Esophagus muscularis mucosa (tissue), 4 donors: ENCODE data around the gene KLF16. TPM values are rescaled to one million over a fixed set of nuclear protein-coding genes. Genes with fewer than 3 reads are reported as not detected.

Source experiments
- DNase-seq: peaks from one replicate; pipeline ENCODE4 v3.0.0-alpha.2; 2017; ENCODE audit errors: extremely low spot score
- H3K27ac ChIP-seq, 4 donors: fragments of 200-600 bp; sonication (generic); replicated peaks in 1 of 4; 1 replicate in 3 of 4; 2 replicates in 1 of 4; pipeline ENCODE4 v1.5.1; 2016 to 2019; ENCODE audit warnings: mild to moderate bottlenecking in 1 of 4
- H3K27me3 ChIP-seq, 4 donors: fragments of 200-600 bp; sonication (generic); one replicate each; pipeline versions ENCODE4 v1.5.1 to v1.6.0; 2016 to 2019
- H3K36me3 ChIP-seq, 4 donors: fragments of 200-600 bp; sonication (generic); one replicate each; pipeline ENCODE4 v1.5.1; 2016 to 2019
- H3K4me1 ChIP-seq, 4 donors: fragments of 200-600 bp; sonication (generic); one replicate each; pipeline ENCODE4 v1.5.1; 2016 to 2019
- H3K4me3 ChIP-seq, 4 donors: fragments of 200-600 bp; sonication (generic); 1 replicate in 2 of 4; 2 replicates in 2 of 4; pipeline ENCODE4 v1.5.1; 2016 to 2019; ENCODE audit warnings: mild to moderate bottlenecking in 4 of 4, moderate library complexity in 1 of 4
- H3K9me3 ChIP-seq, 4 donors: fragments of 200-600 bp; sonication (generic); 1 replicate in 3 of 4; 2 replicates in 1 of 4; pipeline ENCODE4 v1.5.1; 2016 to 2019
- CTCF ChIP-seq, 3 experiments: fragments of 200-600 bp in 2 of 3; fragments of 450-650 bp in 1 of 3; sonication (generic) in 2 of 3; IDR thresholded peaks; one replicate each; pipeline ENCODE4 v1.5.1; 2017 to 2019; ENCODE audit warnings: antibody characterized with exemption in 3 of 3, mild to moderate bottlenecking in 2 of 3, moderate library complexity in 1 of 3
- EP300 ChIP-seq: sonication (generic); formaldehyde crosslinking; IDR thresholded peaks from one replicate; pipeline ENCODE4 v1.6.1; 2017; ENCODE audit warnings: antibody characterized with exemption
- POLR2A ChIP-seq: fragments of 450-650 bp; IDR thresholded peaks from one replicate; pipeline ENCODE4 v1.6.1; 2017; ENCODE audit warnings: antibody characterized with exemption, moderate library complexity, mild to moderate bottlenecking, low read depth
- POLR2AphosphoS5 ChIP-seq, 2 donors: sonication (generic); formaldehyde crosslinking; IDR thresholded peaks; one replicate each; pipeline ENCODE4 v1.6.1; 2017; ENCODE audit warnings: antibody characterized with exemption in 2 of 2
- WGBS: methylation state at CpG from one replicate; pipeline ENCODE4 v1.1.5; 2018; 5-methylcytosine and 5-hydroxymethylcytosine counted together
- intact Hi-C: fragments of 100-400 bp; cut with DNase I; formaldehyde crosslinking; loops from one replicate; pipeline ENCODE4 v1.15.1; 2023
- total RNA-seq, 4 donors: library from RNA; depleted of rRNA; stranded (reverse); fragments of >200 nt; gene quantifications; one replicate each; pipeline versions ENCODE4 v1.1.0 to v1.2.1, GENCODE V29; 2016

KLF16 gene
- total RNA-seq, 4 donors from 2014 or later: 2.5 to 10.8 (median 8.5) TPM

GRCh38 chr19:1863638-1864479, 480 bp upstream of the KLF16 start:
- Histone ChIP-seq H3K27ac (peak overlapping the region; percentile 77 to 94 (median 90)), H3K27me3 (peaks cover 0 to 34% (median 5%) of the 10 kb centered on the region in 4 donors), H3K4me3 (peak overlapping the region; percentile 72 to 94 (median 80)), H3K36me3 (no peaks in the 10 kb centered on the region), H3K9me3 (no peaks in the 10 kb centered on the region), H3K4me1 (peaks cover 34 to 56% (median 49%) of the 10 kb centered on the region in 4 donors)
- no CpG with 5 or more reads among the region's 115 CpGs for WGBS
- intact Hi-C loops: no loop called here
- no peak for DNase-seq
- TF ChIP-seq POLR2AphosphoS5 (IDR thresholded peaks at IDR 0.05) (peak; percentile 4 to 45), CTCF (IDR thresholded peaks at IDR 0.05) (no peak), POLR2A (peak; percentile 32)

- TF ChIP-seq CTCF (IDR thresholded peaks at IDR 0.05): no peak
- TF ChIP-seq POLR2A: no peak
- TF ChIP-seq EP300: no peak
- TF ChIP-seq POLR2AphosphoS5 (IDR thresholded peaks at IDR 0.05): no peak
- Histone ChIP-seq H3K36me3 (no peaks in the 10 kb centered on the region), H3K27me3 (peaks cover 0 to 46% (median 5%) of the 10 kb centered on the region in 4 donors), H3K27ac (peak overlapping the region; percentile 68 to 89 (median 76)), H3K9me3 (no peaks in the 10 kb centered on the region), H3K4me1 (peaks cover 40 to 68% (median 61%) of the 10 kb centered on the region in 4 donors), H3K4me3 (peak overlapping the region; percentile 72 to 94 (median 80))
- intact Hi-C loops: loop anchor here (1.0 kb wide), 1 partner anchor 14 kb away; the partner anchor contains the start of gene REXO1
- 0% methylated on average over 27 of the region's 109 CpGs for WGBS
- no peak for DNase-seq
These were observed 703 bp downstream of the KLF16 start for GRCh38 chr19:1862424-1863327.

- Histone ChIP-seq H3K27ac (peak overlapping the region; percentile 54 to 89 (median 72)), H3K4me3 (peak overlapping the region; percentile 72 to 94 (median 80)), H3K27me3 (peaks cover 0 to 51% (median 8%) of the 10 kb centered on the region in 4 donors), H3K4me1 (peaks cover 47 to 75% (median 67%) of the 10 kb centered on the region in 4 donors), H3K9me3 (no peaks in the 10 kb centered on the region), H3K36me3 (no peaks in the 10 kb centered on the region)
- TF ChIP-seq CTCF (IDR thresholded peaks at IDR 0.05) (no peak), EP300 (no peak), POLR2AphosphoS5 (IDR thresholded peaks at IDR 0.05) (no peak), POLR2A (no peak)
- WGBS: 6% methylated on average over 17 of the region's 21 CpGs
- no peak for DNase-seq
- intact Hi-C loops: loop anchor here (1.0 kb wide), 1 partner anchor 14 kb away; the partner anchor contains the start of gene REXO1
These were observed 1.3 kb downstream of the KLF16 start for GRCh38 chr19:1862068-1862423.

- no peak for TF ChIP-seq POLR2A
- TF ChIP-seq EP300: no peak
- TF ChIP-seq POLR2AphosphoS5 (IDR thresholded peaks at IDR 0.05): no peak
- no peak for TF ChIP-seq CTCF (IDR thresholded peaks at IDR 0.05)
- Histone ChIP-seq H3K4me1 (peaks cover 51 to 79% (median 71%) of the 10 kb centered on the region in 4 donors), H3K9me3 (no peaks in the 10 kb centered on the region), H3K27me3 (peaks cover 0 to 56% (median 9%) of the 10 kb centered on the region in 4 donors), H3K4me3 (peak overlapping the region; percentile 72 to 94 (median 80)), H3K27ac (peak overlapping the region; percentile 54 to 89 (median 72)), H3K36me3 (no peaks in the 10 kb centered on the region)
- DNase-seq: no peak
- intact Hi-C loops: loop anchor here (1.0 kb wide), 1 partner anchor 13 kb away; the partner anchor contains the start of gene REXO1
- 37% methylated on average over 14 of the region's 23 CpGs for WGBS
These were observed 1.8 kb downstream of the KLF16 start for GRCh38 chr19:1861599-1862031.
